ENCODE results near the gene NDUFB10.

NDUFB10 gene

GRCh38 chr16:1973461-1974156 lies 14.3 kb downstream of the NDUFB10 start:
- DNase-seq = no peak

DNA sequence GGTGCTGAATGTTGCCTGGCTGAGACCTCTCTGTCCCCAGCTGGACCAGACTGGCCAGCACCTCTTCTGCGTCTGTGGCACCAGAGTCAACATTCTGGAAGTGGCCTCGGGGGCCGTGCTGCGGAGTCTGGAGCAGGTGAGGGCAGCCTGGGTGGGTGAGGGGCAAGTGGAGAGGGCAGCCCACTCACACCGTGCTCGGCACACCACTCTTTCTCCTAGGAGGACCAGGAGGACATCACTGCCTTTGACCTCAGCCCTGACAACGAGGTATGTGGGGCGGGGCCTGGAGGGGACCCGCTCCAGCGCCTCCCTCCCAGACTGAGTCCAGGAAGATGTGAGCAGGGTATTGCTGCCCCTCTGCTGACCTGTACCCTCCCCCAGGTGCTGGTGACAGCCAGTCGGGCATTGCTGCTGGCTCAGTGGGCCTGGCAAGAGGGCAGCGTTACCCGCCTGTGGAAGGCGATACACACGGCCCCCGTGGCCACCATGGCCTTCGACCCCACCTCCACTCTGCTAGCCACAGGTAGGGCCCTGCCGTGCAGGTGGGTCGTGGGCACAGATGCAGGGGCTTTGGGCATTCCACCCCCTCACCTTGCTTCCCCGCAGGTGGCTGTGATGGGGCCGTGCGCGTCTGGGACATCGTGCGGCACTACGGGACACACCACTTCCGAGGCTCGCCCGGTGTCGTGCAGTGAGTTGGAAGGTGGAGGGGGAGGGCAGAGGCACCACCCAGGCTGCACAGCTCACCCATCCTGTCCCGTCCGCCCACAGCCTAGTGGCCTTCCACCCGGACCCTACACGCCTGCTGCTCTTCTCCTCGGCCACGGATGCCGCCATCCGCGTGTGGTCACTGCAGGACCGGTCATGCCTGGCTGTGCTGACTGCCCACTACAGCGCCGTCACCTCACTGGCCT lies 15.1 kb downstream of the NDUFB10 start:
- no peak for DNase-seq

DNA sequence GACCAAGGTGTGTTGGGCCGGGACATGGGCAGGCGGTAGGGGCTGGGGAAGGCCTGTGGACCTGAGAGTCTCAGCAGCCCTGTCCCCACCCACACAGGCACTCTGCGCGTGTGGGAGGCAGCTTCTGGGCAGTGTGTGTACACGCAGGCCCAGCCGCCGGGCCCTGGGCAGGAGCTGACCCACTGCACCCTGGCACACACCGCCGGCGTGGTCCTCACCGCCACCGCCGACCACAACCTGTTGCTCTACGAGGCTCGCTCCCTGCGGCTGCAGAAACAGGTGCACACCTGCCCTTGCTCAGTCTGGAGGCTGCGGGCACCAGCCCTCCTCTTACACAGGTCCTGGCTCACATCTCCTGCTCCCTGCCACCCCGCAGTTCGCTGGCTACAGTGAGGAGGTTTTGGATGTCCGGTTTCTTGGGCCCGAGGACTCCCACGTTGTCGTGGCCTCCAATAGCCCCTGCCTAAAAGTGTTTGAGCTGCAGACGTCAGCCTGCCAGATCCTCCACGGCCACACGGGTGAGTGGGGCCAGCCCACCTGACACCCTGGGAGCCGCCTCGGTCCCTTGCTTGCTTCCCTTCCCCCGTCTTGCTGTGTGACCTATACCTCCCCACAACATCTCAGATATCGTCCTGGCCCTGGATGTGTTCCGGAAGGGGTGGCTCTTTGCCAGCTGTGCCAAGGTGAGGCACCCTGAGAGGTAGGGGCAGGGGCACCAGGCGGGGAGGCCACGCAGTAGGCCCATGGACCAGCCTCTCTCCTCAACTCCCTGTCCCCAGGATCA lies 16.3 kb downstream of the NDUFB10 start:
- no peak for DNase-seq

DNA sequence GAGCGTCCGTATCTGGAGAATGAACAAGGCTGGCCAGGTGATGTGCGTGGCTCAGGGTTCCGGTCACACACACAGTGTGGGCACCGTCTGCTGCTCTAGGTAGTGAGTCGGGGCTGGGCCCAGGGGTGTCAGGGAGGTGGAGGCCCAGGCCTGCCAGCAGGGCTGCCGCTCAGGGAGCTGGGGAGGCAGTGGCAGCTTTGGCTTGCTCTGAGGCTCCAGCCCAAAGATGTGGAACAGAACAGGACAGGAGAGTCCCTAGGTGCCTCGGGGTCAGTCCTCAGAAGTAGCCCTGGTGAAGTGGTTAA lies 16.8 kb downstream of the NDUFB10 start:
- no peak for DNase-seq

DNA sequence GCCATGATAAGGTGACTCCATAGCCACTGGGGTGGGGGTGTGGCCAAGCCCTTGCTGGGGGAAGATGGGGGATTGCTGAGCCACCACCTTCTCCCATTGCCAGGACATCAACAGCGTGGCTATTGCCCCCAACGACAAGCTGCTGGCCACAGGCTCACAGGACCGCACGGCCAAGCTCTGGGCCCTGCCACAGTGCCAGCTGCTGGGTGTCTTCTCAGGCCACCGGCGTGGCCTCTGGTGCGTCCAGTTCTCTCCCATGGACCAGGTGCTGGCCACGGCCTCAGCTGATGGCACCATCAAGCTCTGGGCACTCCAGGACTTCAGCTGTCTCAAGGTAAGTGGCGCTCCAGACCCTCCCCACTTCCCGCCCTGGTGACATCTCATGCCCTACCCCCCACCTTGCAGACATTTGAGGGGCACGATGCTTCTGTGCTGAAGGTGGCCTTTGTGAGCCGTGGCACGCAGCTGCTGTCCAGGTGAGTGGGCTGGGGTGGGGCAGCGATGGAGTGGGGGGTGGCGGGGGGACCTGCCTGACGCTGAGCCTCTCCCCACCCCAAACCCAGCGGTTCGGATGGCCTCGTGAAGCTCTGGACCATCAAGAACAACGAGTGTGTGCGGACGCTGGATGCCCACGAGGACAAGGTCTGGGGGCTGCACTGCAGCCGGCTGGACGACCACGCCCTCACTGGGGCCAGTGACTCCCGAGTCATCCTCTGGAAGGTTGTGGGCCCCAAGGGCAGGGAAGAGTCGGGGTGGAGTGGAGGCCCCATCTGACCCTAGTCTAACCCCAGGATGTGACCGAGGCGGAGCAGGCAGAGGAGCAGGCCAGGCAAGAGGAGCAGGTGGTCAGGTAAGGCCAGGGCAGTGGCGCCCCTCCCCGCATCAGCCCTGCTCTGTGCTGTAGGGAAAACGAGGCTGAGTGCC lies 17.9 kb downstream of the NDUFB10 start:
- no peak for DNase-seq

DNA sequence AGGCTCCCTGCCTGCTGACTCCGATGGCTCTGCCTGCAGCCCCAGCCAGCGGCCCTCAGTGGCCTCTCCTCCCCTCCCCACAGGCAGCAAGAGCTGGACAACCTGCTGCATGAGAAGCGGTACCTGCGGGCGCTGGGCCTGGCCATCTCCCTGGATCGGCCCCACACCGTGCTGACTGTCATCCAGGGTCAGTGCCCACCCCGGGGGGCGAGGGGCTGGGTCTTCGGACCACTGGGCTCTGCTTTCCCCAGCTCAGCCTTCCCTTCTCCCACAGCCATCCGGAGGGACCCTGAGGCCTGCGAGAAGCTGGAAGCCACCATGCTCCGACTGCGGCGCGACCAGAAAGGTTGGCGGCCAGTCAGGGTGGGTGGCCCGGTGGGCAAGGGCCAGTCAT lies 18.5 kb downstream of the NDUFB10 start:
- DNase-seq = no peak

DNA sequence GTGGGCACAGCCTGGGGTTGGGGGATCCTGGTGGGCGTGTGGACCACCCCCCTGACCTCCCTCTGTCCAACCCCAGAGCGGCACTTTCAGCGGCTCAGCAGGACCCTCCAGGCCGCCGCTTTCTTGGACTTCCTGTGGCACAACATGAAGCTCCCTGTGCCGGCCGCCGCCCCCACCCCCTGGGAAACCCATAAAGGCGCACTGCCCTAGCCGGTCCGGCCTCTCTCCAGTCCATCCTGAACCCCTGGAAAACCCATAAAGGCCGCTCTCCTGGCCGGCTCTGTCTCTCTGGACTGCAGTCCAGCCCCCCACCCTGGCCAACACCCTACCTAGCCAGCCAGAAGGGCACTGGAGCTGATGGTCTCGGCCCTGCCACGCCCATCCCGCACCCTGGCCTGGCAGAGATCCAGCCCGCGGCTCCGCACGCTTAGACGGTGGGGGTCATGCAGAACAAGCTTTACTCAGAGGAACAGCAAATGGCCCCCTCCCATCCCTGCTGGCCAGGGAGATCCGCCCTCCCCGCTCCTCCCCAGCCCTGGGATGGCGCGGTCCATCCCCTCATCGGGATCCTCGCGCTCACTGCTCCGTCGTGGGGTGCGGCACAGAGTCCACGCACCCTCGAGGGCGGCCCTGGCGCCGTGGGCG lies 19.3 kb downstream of the NDUFB10 start:
- no peak for DNase-seq

GRCh38 chr16:1979271-1980029 lies 20.1 kb downstream of the NDUFB10 start:
- DNase-seq = peak; percentile 65

DNA sequence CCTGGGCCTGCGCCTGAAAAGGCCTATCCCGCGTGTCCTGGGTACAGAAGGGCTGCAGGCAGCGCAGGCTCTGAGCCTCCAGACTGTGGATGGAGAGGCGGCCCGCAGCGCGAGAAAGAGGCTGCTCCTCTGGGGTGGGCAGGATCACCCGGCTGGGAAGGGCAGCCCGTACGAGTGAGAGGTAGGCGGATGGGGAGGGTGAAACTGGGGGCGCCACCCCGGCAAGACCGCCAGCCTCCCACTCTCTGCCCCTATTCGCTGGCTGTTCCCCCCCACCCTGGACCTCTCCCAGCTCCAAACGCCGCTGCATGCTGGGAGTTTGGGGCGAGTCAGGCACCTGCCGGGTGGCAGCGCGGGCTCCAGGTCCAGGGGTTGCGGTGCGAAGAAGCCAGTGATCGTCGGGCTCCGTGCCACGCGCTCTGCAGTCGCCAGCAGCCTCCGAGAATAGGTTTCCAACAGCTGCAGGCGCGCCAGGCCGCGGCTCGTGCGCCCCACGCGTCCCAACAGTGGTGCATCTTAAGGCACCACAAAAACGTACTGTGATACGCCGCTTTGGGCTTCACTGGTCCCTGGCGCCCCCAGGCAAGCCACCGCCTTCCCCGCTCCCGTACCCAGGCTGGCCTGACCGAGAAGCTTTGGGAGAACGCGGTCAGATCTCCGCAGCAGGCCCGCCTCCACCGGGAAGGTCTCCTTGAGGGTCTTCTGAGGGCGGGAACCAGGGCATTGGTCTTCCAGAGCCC lies 20.9 kb downstream of the NDUFB10 start:
- DNase-seq = peak; percentile 48

GRCh38 chr16:1980770-1981087 lies 21.4 kb downstream of the NDUFB10 start:
- no peak for DNase-seq

GRCh38 chr16:1981398-1981836 lies 22.1 kb downstream of the NDUFB10 start, which contains the start of gene NOXO1:
Gene NOXO1, minus strand, starts transcription at chr16:1981469. Its CDS starts 290 bp downstream, at chr16:1981179.
- DNase-seq = no peak

GRCh38 chr16:1982013-1982433 lies 22.7 kb downstream of the NDUFB10 start:
- DNase-seq = no peak

DNA sequence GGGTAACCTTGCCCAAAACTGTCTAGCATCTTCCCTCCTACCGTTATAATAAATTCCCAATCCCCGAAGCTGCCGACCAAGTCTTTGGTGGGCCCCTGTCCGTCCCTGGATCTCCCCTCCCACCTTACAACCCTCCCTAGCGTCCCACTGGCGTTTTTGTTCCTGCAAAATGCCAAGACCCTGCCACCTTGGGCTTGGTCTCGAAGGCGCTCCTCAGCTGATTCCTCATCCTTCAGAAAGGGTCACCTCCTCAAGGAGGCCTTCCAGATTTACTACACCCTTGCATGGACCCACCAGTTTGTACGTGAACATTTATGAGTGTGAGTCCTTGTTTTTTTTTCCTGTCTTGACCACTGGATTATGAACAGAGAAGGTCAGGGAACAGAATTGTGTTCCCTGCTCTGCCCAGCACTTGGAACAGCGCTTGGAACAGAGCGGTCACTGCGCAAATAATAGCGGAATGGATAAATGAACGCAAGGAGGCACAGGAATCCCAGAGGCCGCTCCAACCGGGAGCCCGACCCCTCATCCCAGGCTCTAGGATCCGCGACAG lies 23.7 kb downstream of the NDUFB10 start:
- DNase-seq = no peak

- DNase-seq = peak; percentile 88
These were observed 24.4 kb downstream of the NDUFB10 start, which contains the start of gene GFER for GRCh38 chr16:1983544-1984346. Gene GFER, plus strand, starts transcription at chr16:1984193. Its CDS starts 26 bp downstream, at chr16:1984219.

DNA sequence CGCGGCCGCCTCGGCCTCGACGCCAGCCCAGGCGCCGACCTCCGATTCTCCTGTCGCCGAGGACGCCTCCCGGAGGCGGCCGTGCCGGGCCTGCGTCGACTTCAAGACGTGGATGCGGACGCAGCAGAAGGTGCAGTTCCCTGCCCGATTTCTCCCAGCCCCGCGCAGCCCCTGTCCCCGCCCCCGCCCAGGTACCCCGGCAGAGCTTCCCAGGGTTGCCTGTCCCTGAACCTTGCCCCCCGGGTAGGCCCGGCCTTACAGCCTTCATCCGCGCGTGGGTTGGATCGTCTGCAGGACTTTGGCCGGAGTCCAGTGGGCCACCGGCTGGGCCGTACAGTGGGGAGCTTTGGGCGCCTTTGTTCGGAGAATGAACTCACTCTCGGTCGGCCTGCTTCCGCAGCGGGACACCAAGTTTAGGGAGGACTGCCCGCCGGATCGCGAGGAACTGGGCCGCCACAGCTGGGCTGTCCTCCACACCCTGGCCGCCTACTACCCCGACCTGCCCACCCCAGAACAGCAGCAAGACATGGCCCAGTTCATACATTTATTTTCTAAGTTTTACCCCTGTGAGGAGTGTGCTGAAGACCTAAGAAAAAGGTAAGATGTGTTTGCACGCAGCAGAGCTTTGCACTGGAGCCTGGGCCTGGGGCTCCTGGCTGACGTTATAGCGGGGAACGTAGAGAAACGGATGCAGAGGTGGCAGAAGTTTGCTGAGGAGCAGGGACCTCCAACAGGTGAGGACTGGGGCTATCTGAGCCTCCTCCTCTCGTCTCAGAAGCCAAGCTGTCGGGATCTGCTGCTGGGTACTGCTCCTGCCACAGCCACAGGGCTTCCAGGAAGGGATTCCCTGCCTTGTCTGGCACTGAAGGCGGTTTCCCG lies 25.2 kb downstream of the NDUFB10 start:
- no peak for DNase-seq

DNA sequence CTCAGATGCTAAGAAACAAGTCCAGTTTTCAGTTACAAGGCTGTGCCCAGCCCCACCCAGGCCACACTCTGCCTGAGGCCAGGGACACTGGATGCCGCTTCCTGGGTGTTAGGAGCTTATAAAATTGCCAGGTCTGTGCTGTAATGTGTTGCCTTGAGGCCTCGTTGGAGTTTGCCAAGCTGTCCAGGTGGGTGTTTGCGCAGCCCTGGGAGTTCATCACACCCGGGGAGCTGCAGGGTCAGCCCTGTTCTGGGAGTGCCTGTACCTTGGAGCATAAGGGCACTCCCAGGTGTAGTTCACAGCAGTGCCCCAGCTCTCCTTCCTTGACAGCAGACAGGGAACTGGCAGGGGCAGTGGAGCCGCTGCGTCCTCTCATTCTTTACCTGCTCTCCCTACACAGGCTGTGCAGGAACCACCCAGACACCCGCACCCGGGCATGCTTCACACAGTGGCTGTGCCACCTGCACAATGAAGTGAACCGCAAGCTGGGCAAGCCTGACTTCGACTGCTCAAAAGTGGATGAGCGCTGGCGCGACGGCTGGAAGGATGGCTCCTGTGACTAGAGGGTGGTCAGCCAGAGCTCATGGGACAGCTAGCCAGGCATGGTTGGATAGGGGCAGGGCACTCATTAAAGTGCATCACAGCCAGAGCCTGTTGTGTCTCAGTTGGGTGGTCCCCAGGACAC lies 26.3 kb downstream of the NDUFB10 start:
- DNase-seq = no peak

DNA sequence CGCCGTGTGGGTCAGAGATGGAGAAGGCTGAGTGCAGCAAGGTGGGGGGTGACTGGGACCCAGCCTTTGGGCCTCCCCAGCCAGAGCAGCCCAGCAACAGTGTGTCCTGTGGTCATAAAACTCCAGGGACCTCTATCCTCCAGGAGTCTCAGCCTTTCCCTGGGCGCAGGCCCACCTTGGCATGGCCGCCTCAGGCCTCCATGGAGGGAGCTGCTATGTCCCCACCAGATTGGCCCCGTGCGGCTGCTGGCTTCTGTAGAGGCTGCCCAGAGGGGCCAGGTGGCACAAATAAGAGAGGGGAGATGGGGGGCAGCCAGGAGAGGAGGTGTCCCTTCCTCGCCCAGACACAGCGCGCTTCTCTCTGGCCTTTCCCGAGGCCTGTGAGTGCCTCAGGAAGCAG lies 27.9 kb downstream of the NDUFB10 start:
- no peak for DNase-seq
